H9 (cell line): ENCODE data around the gene TPM3. TPM values are rescaled to one million over a fixed set of nuclear protein-coding genes. Genes with fewer than 3 reads are reported as not detected.

Experiments
- DNase-seq: peaks from one replicate; pipeline ENCODE4 v3.0.0-alpha.2; 2017
- H2AFZ ChIP-seq: one replicate; pipeline ENCODE4 v1.6.1; 2013; ENCODE audit warnings: mild to moderate bottlenecking, low read length, control low read depth, moderate library complexity
- H2AK5ac ChIP-seq: 2 replicates; pipeline ENCODE4 v1.6.1; 2013; ENCODE audit warnings: low read length, control low read depth, mixed read lengths; ENCODE audit not compliant: insufficient read length
- H2BK120ac ChIP-seq: one replicate; pipeline ENCODE4 v1.6.1; 2013; ENCODE audit warnings: low read depth, mild to moderate bottlenecking, low read length, control low read depth, inconsistent platforms; ENCODE audit not compliant: poor library complexity, severe bottlenecking
- H2BK12ac ChIP-seq: 2 replicates; pipeline ENCODE4 v1.6.1; 2013; ENCODE audit warnings: low read length, control low read depth, mixed read lengths, low read depth; ENCODE audit not compliant: insufficient read length
- H2BK15ac ChIP-seq: 2 replicates; pipeline ENCODE4 v1.6.1; 2013; ENCODE audit warnings: low read depth, low read length, control low read depth
- H2BK20ac ChIP-seq: one replicate; pipeline ENCODE4 v1.6.1; 2013; ENCODE audit warnings: low read depth, mild to moderate bottlenecking, low read length, control low read depth, inconsistent platforms; ENCODE audit not compliant: poor library complexity, severe bottlenecking
- H2BK5ac ChIP-seq: 2 replicates; pipeline ENCODE4 v1.6.1; 2013; ENCODE audit warnings: low read length, control low read depth, mixed read lengths; ENCODE audit not compliant: insufficient read length
- H3K14ac ChIP-seq: 2 replicates; pipeline ENCODE4 v1.6.1; 2013; ENCODE audit warnings: low read length, control low read depth; ENCODE audit not compliant: insufficient read depth
- H3K18ac ChIP-seq: 2 replicates; pipeline ENCODE4 v1.6.1; 2013; ENCODE audit warnings: low read depth, mild to moderate bottlenecking, mixed read lengths, low read length, control low read depth; ENCODE audit not compliant: insufficient read length
- H3K23ac ChIP-seq: 2 replicates; pipeline ENCODE4 v1.6.1; 2013; ENCODE audit warnings: low read length, control low read depth, mixed read lengths, low read depth; ENCODE audit not compliant: insufficient read length
- H3K23me2 ChIP-seq: 2 replicates; pipeline ENCODE4 v1.6.1; 2013; ENCODE audit warnings: low read depth, mild to moderate bottlenecking, mixed read lengths, low read length, control low read depth; ENCODE audit not compliant: insufficient read length, poor library complexity, severe bottlenecking
- H3K27ac ChIP-seq: 2 replicates; pipeline ENCODE4 v1.5.1; 2013; ENCODE audit warnings: low read length, control low read depth, mixed read lengths, low read depth; ENCODE audit not compliant: insufficient read length
- H3K27me3 ChIP-seq: 2 replicates; pipeline ENCODE4 v1.6.1; 2013; ENCODE audit warnings: low read length, control low read depth, inconsistent platforms; ENCODE audit not compliant: insufficient read depth
- H3K4ac ChIP-seq: 2 replicates; pipeline ENCODE4 v1.6.1; 2013; ENCODE audit warnings: low read depth, mild to moderate bottlenecking, control low read depth, inconsistent platforms, low read length, moderate library complexity
- H3K4me1 ChIP-seq: 2 replicates; pipeline ENCODE4 v1.6.1; 2013; ENCODE audit warnings: low read length, control low read depth, inconsistent platforms; ENCODE audit not compliant: insufficient read depth
- H3K4me2 ChIP-seq: 2 replicates; pipeline ENCODE4 v1.6.1; 2013; ENCODE audit warnings: low read length, control low read depth, mixed read lengths; ENCODE audit not compliant: insufficient read length, insufficient read depth
- H3K56ac ChIP-seq: 2 replicates; pipeline ENCODE4 v1.6.1; 2013; ENCODE audit warnings: low read depth, mild to moderate bottlenecking, mixed read lengths, low read length, control low read depth; ENCODE audit not compliant: insufficient read length
- H3K79me1 ChIP-seq: 2 replicates; pipeline ENCODE4 v1.6.1; 2013; ENCODE audit warnings: low read depth, mild to moderate bottlenecking, moderate library complexity, low read length, control low read depth, inconsistent platforms; ENCODE audit not compliant: insufficient read depth, poor library complexity, severe bottlenecking
- H3K79me2 ChIP-seq: 2 replicates; pipeline ENCODE4 v1.6.1; 2013; ENCODE audit warnings: low read length, control low read depth, inconsistent platforms; ENCODE audit not compliant: insufficient read depth
- H3K9ac ChIP-seq: 2 replicates; pipeline ENCODE4 v1.6.1; 2013; ENCODE audit warnings: low read length, control low read depth, mixed read lengths; ENCODE audit not compliant: insufficient read length; ENCODE audit errors: extremely low read depth
- H3K9me3 ChIP-seq: one replicate; pipeline ENCODE4 v1.6.1; 2013; ENCODE audit warnings: low read depth, low read length, inconsistent platforms; ENCODE audit not compliant: control insufficient read depth
- H3T11ph ChIP-seq: one replicate; pipeline ENCODE4 v1.6.1; 2013; ENCODE audit warnings: mild to moderate bottlenecking, low read length, control low read depth, inconsistent platforms
- H4K20me1 ChIP-seq: one replicate; pipeline ENCODE4 v1.6.1; 2013; ENCODE audit not compliant: control insufficient read depth, insufficient read length, insufficient read depth
- H4K5ac ChIP-seq: 2 replicates; pipeline ENCODE4 v1.6.1; 2013; ENCODE audit warnings: low read depth, mild to moderate bottlenecking, mixed read lengths, low read length, control low read depth; ENCODE audit not compliant: insufficient read length
- H4K8ac ChIP-seq: replicated peaks from 2 replicates; pipeline ENCODE4 v1.6.1; 2013; ENCODE audit warnings: low read length, control low read depth, mixed read lengths, low read depth; ENCODE audit not compliant: insufficient read length
- H4K91ac ChIP-seq: 2 replicates; pipeline ENCODE4 v1.6.1; 2013; ENCODE audit warnings: low read depth, mild to moderate bottlenecking, moderate library complexity, mixed read lengths, low read length, control low read depth; ENCODE audit not compliant: insufficient read length
- H3K27ac Mint-ChIP-seq, 3 experiments: 2 replicates in 2 of 3; 3 replicates in 1 of 3; pipeline ENCODE4 v1.8.0; 2020 to 2021; ENCODE audit warnings: mixed read lengths in 3 of 3, mild to moderate bottlenecking in 1 of 3, moderate library complexity in 1 of 3
- H3K27me3 Mint-ChIP-seq: 2 replicates; pipeline ENCODE4 v1.8.0; 2021; ENCODE audit warnings: low read depth, mild to moderate bottlenecking, moderate library complexity, mixed read lengths
- H3K36me3 Mint-ChIP-seq, 3 experiments: 2 replicates in 2 of 3; 3 replicates in 1 of 3; pipeline ENCODE4 v1.8.0; 2020 to 2021; ENCODE audit warnings: low read depth in 3 of 3, mixed read lengths in 3 of 3; ENCODE audit not compliant: insufficient read depth in 1 of 3
- H3K4me1 Mint-ChIP-seq, 2 experiments: 2 replicates each; pipeline ENCODE4 v1.8.0; 2020; ENCODE audit warnings: mixed read lengths in 2 of 2
- H3K4me3 Mint-ChIP-seq, 2 experiments: 2 replicates in 1 of 2; 3 replicates in 1 of 2; pipeline ENCODE4 v1.8.0; 2020 to 2021; ENCODE audit warnings: mild to moderate bottlenecking in 2 of 2, mixed read lengths in 2 of 2, moderate library complexity in 1 of 2
- H3K9me3 Mint-ChIP-seq, 2 experiments: 2 replicates in 1 of 2; 3 replicates in 1 of 2; pipeline ENCODE4 v1.8.0; 2020; ENCODE audit warnings: mild to moderate bottlenecking in 2 of 2, mixed read lengths in 2 of 2, moderate library complexity in 1 of 2
- CTCF ChIP-seq: fragments of 200-600 bp; sonication (generic); conservative IDR thresholded peaks from 3 replicates; pipeline ENCODE4 v1.8.0; 2021; ENCODE audit warnings: antibody characterized with exemption, mild to moderate bottlenecking
- WGBS: extraction: QIAGEN DNeasy Blood & Tissue Kit; methylation state at CpG from one replicate; pipeline ENCODE4 v1.1.7; 2013; ENCODE audit warnings: missing lambda C conversion rate, low lambda C conversion rate, mixed read lengths; ENCODE audit not compliant: insufficient read length; ENCODE audit errors: extremely low coverage; 5-methylcytosine and 5-hydroxymethylcytosine counted together
- total RNA-seq: library from RNA; stranded (reverse); gene quantifications from 2 replicates; pipeline ENCODE4 v1.2.1, GENCODE V29; 2021

The TPM3 gene
- total RNA-seq, 1 experiment from 2014 or later = 508 TPM

GRCh38 chr1:154212083-154212482, 20.2 kb upstream of the TPM3 start:
- Histone ChIP-seq H2BK20ac (no peak overlapping the region), H3K27ac (no peak overlapping the region), H2BK120ac (no peak overlapping the region), H3K4ac (no peak overlapping the region), H2AFZ (no peak overlapping the region), H3K4me1 (no peaks in the 10 kb centered on the region), H2AK5ac (no peak overlapping the region), H3K18ac (no peak overlapping the region), H3K27me3 (no peaks in the 10 kb centered on the region), H4K8ac (no peak overlapping the region), H3K79me1 (no peaks in the 10 kb centered on the region), H2BK15ac (no peak overlapping the region), H3K14ac (no peak overlapping the region), H3K23ac (no peak overlapping the region), H2BK12ac (no peak overlapping the region), H4K20me1 (no peaks in the 10 kb centered on the region), H3K9me3 (no peaks in the 10 kb centered on the region), H3K79me2 (no peaks in the 10 kb centered on the region), H3T11ph (no peak overlapping the region), H3K56ac (no peak overlapping the region), H2BK5ac (no peak overlapping the region), H4K5ac (no peak overlapping the region), H4K91ac (no peak overlapping the region), H3K23me2 (no peaks in the 10 kb centered on the region), H3K9ac (no peak overlapping the region), H3K4me2 (no peak overlapping the region)
- no peaks in the 10 kb centered on the region for H3K4me1 Mint-ChIP-seq
- no peak for TF ChIP-seq CTCF
- H3K27ac Mint-ChIP-seq = no peak overlapping the region
- H3K27me3 Mint-ChIP-seq = no peaks in the 10 kb centered on the region
- H3K4me3 Mint-ChIP-seq = no peak overlapping the region
- WGBS = no CpG with 5 or more reads among the region's 10 CpGs
- DNase-seq = no peak
- H3K36me3 Mint-ChIP-seq = peaks cover 49 to 82% (median 79%) of the 10 kb centered on the region in 3 experiments
- H3K9me3 Mint-ChIP-seq = no peaks in the 10 kb centered on the region
